CD4-positive, alpha-beta T cell treated with Interleukin-6 for 4 hours (primary cell): Measurements from ENCODE around the gene RGS10.

Experiments
- DNase-seq: peaks from one replicate; pipeline ENCODE4 v3.0.0-alpha.2; 2020; ENCODE audit warnings: mixed read lengths

The RGS10 gene

DNA sequence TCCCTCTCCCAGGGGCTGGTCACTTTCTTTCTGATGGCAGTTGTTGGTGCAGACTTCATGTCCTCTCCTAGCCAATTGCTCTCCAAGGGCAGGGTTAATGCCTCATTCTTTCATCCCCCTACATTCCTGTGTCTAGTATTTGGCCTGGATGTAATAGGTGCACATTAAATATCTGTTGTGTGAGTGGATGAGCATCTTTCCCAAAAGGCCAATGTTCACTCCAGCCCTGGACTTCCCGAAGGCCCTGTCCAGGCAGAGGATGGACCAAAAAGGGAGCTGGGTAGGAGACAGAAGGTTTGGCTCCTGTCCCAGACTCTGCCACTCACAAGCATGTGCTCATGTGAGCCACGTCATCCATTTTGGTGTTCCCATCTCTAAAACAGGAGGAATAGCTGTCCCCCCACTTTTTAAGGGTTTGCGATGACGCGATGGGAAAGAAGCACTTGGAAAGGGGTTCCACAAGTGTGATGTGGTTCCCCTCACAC is 47.5 kb downstream of the RGS10 start:
- no peak for DNase-seq

DNA sequence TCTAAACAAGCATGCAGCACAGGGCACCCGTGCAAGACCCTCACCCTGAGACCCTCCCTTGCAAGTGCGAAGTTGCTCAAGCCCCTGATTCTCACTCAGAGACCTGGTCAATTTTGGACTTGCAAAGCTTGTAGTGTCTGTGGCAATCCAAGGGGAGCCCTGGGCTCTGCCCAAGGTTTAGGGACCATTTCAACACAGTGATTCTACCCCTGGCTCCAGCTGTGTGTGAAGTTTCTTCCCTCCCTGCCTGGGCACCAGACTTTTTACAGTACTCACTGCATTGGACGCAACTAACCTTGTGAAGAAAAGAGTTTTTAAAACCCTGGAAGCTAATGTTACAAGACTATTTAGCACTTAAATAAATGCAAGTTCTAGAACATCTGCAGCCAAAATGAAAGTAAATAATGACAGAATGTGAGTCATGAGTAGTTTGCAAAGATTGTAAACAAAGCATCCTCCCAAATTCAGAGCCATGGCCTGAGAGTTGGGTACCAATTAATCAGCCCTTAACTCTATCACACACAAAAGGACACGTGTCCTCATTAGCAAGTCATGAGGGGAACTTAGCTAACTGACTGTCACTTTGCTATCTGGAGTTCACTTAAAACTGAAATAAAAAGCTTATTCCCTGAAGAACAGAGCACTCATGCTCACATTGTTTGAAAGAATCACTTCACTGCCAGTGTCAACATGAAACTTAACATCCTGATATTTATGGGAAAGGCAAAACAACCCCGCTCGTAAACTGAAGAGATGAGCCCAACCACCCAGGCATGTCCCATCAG is 48.1 kb downstream of the RGS10 start:
- DNase-seq, result peak; percentile 29

DNA sequence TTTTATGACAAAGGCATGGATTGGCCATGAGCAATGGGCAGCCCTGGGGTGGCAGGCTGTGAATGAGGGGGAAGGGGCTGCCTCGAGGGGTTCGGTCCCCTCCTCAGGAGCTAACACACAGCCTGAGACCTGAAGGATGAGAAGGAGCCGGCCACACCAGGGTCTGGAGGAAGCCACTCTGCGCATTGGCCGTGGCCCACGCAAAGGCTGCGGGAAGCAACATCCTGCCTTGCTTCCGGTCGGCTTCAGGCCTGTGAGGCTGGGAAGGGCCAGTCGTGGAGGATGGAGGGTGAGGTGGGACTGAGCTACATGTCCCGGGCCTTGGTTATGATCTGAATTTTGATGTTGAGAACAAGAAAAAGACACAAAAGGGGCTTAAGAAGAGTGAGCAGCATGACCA is 49.4 kb downstream of the RGS10 start:
- DNase-seq, result no peak

DNA sequence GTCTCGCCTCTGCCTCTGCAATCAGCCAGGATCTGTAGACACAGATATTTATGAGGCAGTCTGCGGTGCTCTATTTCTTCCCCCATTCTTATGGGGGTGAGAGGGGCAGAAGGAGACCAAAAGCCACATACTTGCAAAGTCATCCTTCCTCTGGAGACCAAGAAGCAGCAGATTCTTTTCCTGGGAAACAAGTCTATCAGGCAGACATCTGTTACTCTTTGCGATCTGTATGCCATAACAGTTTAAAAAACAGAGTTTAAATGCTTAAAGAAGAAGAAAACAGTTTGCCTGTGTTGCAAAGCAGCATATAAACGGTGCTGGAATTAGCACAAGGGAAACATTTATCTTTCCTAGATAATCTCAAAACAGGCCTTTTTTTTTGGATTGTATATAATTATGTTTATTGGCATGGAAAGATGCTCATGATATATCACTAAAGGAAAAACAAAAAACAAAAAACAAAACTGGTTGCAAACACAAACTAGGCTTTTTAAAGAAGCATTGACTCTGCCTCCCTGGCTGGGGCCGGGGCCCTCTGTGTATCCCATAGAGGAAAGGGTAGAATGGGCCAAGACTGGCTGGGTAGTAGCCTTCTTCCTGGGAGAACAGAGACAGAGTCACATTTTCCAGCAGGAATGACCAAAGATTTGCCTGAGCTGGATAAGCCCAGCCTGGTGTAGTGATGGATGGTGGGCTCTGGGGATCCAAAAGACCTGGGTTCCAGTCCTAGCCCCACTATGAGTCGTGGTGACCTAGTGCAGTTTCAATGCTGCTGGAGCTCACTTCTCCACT is 50.4 kb downstream of the RGS10 start:
- no peak for DNase-seq

DNA sequence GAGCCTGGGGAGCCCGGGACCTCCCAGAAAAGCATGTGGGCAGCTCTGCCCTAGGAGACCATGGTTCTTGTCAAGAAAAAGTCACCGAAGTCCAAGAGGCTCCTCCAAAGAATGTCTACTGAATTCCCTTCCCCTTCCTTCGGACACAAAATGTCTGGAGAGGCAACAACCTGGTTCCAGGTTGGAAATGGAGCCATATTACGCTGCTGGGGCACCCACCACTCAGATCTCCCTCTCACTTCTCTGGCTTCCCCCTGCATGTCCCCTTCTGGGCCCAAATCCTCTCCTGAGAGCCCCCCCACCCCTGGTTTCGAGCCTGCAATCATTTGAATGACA is 52.6 kb downstream of the RGS10 start:
- DNase-seq, result no peak

DNA sequence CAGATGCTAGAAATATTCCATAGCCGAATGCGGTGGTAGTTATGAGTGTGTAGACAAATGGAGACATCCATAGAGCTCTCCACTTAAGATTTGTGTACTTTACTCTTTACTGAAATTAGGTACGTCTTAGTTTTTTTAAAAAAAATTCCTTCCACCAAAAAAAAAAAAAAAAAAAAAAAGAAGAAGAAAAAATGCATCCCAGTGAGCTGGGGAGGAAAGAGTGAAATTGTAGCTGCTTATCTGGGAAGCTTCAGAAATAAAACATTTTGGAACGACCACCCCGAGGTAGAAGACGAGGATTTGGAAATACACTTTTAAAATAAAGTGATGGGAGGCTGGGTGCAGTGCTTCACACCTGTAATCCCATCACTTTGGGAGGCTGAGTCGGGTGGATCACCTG is 53.8 kb downstream of the RGS10 start:
- no peak for DNase-seq

DNA sequence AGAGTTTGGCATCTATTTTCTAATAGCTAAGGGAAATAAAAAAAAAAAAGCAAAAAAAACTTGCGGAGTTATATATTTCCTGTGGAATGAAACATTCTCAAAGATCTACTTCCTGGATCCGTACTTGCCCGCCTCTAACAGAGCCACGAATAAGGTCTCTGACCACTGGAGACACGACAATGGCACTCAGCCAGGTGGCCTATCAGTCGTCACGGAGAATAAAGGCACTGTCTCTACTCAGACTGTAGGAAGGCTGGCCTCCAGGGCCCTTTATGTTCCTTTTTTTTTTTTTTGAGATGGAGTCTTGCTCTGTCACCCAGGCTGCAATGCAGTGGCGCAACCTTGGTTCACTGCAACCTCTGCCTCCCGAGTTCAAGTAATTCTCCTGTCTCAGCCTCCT is 58.7 kb downstream of the RGS10 start:
- DNase-seq, result no peak

DNA sequence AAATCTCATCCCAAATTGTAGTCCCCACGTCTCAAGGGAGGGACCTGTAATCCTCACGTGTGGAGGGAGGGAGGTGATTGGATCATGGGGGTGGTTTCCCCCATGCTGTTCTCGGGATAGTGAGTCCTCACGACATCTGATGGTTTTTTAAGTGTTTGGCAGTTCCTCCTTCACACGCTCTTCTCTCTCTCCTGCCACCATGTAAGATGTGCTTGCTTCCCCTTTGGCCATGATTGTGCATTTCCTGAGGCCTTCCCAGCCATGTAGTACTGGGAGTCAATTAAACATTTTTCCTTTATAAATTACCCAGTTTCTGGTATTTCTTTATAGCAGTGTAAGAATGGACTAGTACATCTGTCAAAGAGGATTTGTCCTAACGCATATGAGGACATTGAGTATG is 59.5 kb downstream of the RGS10 start:
- DNase-seq, result no peak

DNA sequence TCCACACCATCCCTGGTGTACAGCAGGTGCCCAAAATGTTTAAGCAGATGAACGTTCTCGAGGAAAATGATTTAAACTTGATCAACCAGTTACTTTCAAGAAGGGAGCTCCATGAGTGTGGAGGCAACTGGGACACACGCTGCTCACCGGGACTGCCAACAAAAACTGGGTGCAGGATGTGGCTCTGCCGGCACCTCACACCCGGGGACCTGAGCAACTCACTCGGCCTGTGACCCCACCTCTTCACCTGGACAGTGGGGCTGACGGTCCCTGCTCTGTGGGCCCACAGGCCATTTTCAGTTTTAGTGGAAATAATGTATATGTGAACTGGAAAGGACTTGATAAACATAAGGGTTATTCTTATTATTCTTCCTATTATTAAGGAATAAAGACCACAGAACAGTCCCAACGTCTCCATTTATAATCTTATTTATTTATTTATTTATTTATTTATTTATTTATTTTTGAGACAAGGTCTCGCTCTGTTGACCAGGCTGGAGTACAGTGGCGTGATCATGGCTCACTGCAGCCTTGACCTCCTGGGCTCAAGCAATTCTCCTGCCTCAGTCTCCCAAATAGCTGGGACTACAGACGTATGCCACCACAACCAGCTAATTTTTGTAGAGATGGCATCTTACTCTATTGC is 60.6 kb downstream of the RGS10 start:
- no peak for DNase-seq

DNA sequence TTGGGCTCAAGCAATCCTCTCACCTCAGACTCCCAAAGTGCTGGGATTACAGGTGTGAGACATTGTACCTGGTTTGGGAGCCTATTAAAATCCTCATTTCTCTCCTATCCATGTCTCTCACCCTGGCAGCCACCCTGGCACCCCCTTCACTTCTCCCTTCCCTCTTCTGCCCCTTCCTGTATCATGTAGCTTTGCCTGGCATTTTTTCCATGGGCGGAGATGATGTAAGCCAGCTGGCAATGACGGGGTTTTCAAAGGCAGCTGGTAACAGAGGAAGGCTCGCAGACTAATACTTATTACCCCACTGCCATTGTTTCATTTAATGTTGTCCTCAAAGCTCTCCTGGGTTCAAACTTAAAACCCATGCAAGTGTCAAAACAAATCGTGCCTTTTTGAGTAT is 61.9 kb downstream of the RGS10 start:
- DNase-seq, result no peak

DNA sequence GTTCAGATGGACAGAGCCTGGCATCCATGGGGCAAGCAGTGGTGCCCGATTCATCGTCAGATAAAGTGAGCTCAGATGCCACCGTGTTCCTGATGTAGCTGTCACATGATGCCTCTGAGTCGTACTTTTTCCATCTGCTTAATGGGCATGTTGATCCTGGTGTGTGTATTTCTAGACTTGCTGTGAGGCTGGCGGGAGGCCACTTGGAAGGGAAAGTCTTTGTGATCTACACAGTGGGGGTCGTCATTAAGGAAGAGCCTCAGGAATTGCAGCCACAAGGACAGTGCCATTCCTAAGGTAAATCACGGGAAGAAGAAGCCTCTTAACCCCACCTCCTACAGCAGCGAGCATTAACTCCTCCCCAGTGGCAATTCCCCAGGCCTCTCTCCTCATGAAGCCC is 63.0 kb downstream of the RGS10 start:
- no peak for DNase-seq

DNA sequence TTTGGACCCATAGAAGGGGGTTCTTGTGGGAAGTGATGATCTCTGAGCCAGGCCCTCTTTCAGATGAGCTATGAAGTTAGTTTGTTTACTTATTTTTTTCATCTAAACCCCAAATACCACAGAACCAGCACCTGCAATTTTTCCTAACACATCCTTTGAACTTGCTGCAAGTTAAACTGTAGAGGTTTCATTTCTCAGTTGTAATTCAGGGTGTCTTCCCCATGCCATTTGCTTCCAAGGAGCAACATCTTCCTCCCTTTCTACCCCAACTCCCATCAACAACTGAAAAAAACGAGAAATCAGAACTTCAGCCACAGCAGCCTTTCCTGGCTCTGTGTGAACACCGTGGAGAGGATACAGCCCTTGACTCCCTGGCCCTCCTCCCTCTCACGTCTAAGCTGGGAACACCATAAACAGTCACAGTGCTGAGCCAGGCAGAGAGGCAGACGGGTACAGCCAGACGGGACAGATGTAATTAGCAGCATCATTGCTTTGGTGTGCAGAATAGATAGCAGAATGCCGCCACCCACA is 63.6 kb downstream of the RGS10 start:
- peak; percentile 30 for DNase-seq

DNA sequence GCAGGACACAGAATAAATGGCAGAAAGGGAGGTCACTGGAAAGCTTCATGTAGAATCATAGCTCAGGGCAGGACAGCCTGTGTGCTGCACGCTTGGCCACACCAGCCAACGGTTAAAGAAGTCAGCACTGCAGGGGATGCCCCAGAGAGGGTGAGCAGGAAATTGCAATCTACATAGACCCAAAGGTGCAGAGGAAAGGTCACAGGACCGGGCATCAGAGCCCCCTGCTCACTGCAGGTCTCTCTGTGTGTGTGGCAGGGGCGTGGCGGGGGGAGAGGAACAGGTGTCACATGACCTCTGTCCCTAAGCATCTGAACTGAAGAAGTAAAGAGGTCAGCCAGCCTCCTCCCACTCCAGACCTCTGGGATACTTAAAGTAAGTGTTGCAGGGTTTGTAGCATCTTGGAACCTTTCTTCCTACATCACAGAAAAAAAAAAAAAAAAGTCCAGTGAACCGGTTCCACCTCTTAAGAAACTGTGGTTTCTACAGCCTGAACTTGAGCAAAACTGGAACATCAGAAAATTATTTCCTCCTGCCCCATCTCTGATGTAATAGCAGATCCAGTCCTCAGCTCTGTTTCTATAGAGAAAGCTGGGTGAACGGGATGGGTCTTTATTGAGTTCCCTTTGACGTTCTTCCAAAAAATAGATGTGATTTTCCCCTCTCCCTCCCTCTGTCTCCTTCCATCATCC is 64.3 kb downstream of the RGS10 start:
- DNase-seq, result peak; percentile 45

DNA sequence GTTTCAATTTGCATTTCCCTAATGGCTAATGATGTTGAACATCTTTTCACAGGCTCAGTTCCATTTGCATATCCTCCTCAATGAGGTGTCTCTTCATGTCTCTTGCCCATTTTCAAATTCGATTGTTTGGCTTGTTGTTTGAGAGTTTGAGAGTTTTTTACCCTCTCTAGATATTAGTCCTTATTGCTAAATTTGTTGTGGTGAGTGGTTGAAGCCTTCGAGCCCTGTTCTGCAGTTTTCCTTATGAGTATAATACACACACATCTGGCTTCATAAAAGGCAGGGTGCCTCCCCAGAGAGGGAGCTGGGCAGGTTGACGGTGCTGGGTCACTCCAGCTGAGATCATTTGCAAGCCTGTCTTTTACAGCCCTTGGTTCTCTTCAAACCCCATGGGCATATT is 65.1 kb downstream of the RGS10 start:
- DNase-seq, result no peak

DNA sequence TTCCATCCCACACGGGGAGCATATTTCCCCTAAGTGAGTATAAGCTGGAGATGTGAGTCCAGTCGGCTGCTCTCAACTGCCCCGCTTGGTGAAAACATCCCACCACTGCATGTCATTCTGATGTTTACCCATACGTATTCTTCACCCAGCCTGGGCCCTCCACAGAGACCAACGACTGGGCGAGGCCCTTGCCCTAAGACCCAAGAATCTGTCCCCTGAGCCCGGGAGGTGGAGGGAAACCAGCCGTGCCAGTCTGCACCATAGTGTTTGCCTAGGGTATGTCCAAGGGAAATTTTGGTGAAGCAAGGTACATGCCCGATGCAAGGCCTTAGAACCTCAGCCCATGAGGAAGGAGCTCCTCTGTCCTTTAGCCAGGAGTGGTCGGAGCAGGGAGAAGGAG is 67.9 kb downstream of the RGS10 start:
- DNase-seq, result no peak

DNA sequence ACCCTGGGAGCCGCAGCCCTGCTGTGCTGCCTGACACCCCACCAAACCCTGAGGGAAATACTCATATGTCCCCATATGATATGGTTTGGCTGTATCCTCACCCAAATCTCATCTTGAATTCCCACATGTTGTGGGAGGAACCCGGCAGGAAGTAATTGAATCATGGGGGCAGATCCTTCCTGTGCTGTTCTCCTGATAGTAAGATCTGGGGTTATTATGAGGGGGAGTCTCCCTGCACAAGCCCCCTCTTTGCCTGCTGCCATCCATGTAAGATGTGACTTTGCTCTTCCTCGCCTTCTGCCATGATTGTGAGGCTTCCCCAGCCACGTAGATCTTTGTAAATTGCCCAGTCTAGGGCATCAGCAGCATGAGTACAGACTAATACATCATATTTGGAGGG is 68.7 kb downstream of the RGS10 start:
- no peak for DNase-seq

DNA sequence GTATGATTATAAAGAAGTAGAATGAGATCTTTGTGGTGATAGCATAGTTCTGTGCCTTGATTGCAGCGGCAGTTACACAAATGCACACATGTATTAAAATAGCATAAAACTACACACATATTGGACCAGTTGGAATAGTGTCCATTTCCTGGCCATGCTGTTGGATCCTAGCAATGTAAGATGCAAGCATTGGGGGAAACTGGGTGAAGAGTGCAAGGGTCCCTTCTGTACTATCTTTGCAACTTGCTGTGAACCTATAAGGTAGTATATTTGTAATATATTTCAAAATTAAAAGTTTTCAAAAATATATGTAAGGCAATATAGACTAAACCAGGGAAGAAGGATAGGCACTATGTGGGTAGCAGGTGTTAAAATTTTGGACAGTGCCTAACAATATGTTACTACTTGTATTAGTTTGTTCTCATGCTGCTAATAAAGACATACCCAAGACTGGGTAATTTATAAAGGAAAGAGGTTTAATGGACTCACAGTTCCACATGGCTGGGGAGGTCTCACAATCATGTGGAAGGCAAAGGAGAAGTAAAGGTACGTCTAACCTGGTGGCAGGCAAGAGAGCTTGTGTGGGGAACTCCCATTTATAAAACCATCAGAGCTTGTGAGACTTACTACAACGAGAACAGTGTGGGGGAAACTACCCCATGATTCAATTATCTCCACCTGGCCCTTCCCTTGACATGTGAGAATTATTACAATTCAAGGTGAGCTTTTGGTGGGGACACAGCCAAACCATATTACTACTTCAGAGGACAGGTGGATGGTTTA is 71.4 kb downstream of the RGS10 start:
- no peak for DNase-seq

DNA sequence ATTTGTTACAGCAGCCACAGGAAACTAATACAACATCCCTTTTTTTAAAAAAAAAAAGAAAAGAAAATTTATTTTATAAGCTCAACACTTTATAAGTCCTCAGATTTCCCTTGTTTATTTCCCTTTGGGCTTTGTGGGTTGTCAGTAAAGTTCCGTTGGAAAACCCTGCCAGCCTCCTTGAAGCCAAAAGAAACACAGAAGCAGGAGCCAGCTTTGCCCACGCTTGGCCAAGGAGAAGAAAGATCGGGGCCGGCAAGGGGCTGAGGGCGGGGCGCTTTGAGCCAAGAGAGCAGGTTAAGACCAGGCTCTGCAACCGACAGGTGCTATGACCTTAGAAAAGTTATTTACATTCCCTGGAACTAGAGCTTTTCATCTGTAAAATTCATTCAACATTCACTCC is 72.7 kb downstream of the RGS10 start:
- no peak for DNase-seq

DNA sequence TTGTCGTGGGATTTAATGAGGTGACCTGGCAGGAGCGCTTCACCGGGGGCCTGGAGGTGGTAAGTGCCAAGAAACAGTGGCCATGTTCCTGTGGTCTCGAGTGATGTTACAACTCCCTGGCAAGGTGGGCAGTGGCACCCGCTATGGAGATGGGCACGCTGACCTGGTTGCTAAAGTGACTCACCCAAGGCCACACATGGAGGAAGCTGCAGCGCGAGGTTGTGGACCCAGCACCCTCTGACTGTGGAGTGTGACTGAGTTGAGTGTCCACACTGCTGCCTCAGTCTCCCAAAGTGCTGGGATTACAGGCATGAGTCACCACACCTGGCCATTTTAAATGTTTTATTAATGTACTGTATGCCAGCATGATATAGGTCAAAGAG is 73.2 kb downstream of the RGS10 start:
- DNase-seq, result no peak

DNA sequence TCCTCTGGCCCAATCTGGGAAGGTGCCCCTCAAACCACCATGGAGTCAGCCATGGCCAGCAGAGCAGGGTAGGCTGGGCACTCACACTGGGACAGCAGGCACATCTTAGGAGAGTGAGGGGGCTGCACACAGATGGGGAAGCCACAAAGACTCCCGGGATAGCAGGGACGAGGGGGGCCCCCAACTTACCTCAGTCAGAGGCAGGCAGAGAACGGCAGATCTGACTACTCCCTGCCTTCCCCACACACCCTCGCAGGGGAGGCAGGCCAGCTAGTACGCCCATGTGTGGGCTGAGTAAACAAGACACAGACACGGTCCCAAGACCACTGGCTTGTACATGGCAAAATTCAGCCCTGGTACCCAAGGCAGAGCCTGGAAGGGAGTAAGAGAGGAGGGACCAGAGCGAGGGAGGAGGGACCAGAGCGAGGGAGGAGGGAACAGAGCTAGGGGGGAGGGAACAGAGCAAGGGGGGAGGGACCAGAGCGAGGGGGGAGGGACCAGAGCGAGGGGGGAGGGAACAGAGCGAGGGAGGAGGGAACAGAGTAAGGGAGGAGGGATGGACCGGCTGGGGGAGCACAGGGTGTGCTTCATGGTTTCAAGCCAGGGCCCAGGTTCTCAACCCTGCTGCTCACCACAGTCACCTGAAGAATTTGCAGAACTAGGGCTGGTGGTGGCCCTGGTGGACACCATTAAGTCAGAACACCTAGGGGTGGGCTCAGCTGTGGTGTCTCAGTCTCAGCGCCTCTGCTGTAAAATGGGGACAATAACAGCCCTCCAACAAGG is 73.8 kb downstream of the RGS10 start:
- DNase-seq, result no peak

DNA sequence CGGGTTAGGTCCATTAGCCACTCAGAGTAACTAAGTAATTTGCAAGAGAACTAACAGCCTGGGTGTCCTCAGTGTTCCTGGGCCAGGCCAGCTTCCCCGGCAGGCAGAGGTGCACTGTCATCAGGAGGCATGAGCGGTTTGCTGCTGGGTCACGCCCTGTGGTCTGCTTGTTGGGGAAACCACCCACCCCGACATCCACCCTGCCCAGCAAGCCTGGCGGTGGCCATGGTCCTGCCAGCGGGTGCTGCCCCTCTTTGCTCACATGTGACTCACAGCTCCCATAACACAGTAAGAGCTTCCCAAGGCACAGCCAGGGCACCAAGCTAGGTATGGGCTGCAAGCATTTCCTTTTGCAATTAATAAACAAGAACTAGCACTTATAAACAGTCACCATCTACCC is 75.9 kb downstream of the RGS10 start:
- DNase-seq, result peak; percentile 51
